ENCODE measurements around the gene CCR4. TPM values are rescaled to one million over a fixed set of nuclear protein-coding genes. Genes with fewer than 3 reads are reported as not detected.

CCR4 gene
- total and polyA plus RNA-seq, 2 of the 8 experiments (the other 6 are each of a cell fraction or from before 2014, with no cell fraction given), result 0.11 to 0.15 TPM

DNA sequence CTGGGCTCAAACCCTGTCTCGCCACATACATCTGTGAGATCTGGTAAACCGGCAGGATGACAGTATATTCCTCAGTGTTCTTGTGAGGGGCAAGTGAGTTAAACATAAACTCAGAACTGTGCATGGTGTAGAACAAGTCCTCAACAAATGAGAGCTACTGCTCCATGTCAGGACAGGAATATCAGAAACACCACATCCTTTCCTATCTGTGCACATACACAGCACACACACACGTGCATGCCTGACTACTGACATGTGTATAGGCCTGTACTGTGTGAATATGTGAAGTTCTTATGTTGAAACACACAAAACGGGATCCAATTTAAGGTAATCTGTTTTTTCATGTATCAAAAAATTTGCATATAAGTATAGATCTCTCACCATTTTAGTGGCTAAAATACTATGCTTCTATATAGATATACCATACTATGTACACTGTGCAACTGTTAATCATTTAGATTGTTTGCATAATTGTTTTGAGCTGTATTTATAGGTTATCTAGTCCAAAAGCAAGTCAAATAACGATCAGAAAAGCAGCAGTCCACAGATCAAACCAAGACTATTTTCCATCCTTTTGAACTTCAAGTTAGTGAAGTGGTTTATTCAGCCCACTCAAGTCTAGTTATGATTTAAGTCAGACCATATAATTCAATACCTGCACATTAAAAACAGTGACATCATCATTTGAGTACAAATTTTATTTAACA, 44.8 kb downstream of the CCR4 start:
- Histone ChIP-seq H3K9ac (replicated peaks in 1 of 4; ENCODE audit: extremely low read depth in 1 of 4, low read depth in 3 of 4, low read length in 3 of 4) (no peak overlapping the region), H2AK5ac (ENCODE audit: low read depth, low read length) (no peak overlapping the region; the same call in 1 of the 2 replicates), H2BK20ac (ENCODE audit: low read length) (no peak overlapping the region), H3K9me3 (ENCODE audit: insufficient read depth in 2 of 2, low read depth in 1 of 2, low read length in 1 of 2) (no peaks in the 10 kb centered on the region), H3K23me2 (ENCODE audit: low read depth, low read length) (no peaks in the 10 kb centered on the region), H2BK12ac (ENCODE audit: low read depth, low read length) (no peak overlapping the region), H3K4me1 (replicated peaks in 1 of 4; ENCODE audit: control insufficient read depth in 3 of 4, insufficient read depth in 4 of 4, low read length in 3 of 4) (no peaks in the 10 kb centered on the region), H3K79me1 (ENCODE audit: low read depth, low read length) (no peaks in the 10 kb centered on the region; the same call in 1 of the 2 replicates), H3K79me2 (ENCODE audit: control insufficient read depth in 1 of 2, insufficient read depth in 2 of 2, low read length in 2 of 2) (no peaks in the 10 kb centered on the region), H3K4me2 (ENCODE audit: insufficient read depth in 1 of 2, low read depth in 2 of 2, low read length in 2 of 2) (no peak overlapping the region), H4K91ac (replicated peaks; ENCODE audit: insufficient read length, low read length) (no peak overlapping the region), H2AFZ (ENCODE audit: low read length) (no peak overlapping the region), H3K4ac (replicated peaks; ENCODE audit: insufficient read length, low read depth, low read length) (no peak overlapping the region), H4K8ac (ENCODE audit: extremely low read depth, insufficient read depth, low read length) (no peak overlapping the region), H3K4me3 (ENCODE audit: extremely low read depth in 1 of 4, insufficient read depth in 2 of 4, low read depth in 3 of 4, low read length in 4 of 4) (no peak overlapping the region), H4K5ac (ENCODE audit: insufficient read length, low read depth, low read length) (no peak overlapping the region), H2BK15ac (ENCODE audit: low read length) (no peak overlapping the region), H3K56ac (replicated peaks; ENCODE audit: insufficient read length, low read depth, low read length) (no peak overlapping the region), H3K23ac (ENCODE audit: insufficient read length) (no peak overlapping the region), H3K18ac (ENCODE audit: extremely low read depth, low read length) (no peak overlapping the region), H3K36me3 (ENCODE audit: control insufficient read depth in 2 of 4, insufficient read depth in 4 of 4, low read length in 3 of 4) (no peaks in the 10 kb centered on the region), H2BK5ac (ENCODE audit: low read depth, low read length) (no peak overlapping the region), H3K27me3 (replicated peaks in 1 of 4; ENCODE audit: control insufficient read depth in 3 of 4, extremely low read depth in 1 of 4, insufficient read depth in 3 of 4, low read length in 3 of 4) (no peaks in the 10 kb centered on the region), H3K27ac (ENCODE audit: low read depth, low read length) (no peak overlapping the region), H3K14ac (ENCODE audit: insufficient read length) (no peak overlapping the region), H2BK120ac (replicated peaks; ENCODE audit: low read depth, low read length) (no peak overlapping the region), H4K20me1 (replicated peaks in 1 of 2; ENCODE audit: control insufficient read depth in 1 of 2, insufficient read depth in 2 of 2, low read length in 2 of 2) (no peaks in the 10 kb centered on the region)
- no peak for FAIRE-seq
- ChIA-PET POLR2A (ENCODE audit: partially characterized antibody) (no interaction called here), CTCF (ENCODE audit: partially characterized antibody) (interaction anchor here (1.0 kb wide), 1 partner anchor 28 kb away, joined by 3 read pairs; no protein-coding TSS in a partner anchor)
- no peak for DNase-seq (ENCODE audit: low read depth in 1 of 2, low spot score in 2 of 2)
- 89% methylated on average over 5 of the region's 5 CpGs; no CpG with 5 or more reads in 1 of the 2 experiments for WGBS, 2 experiments (ENCODE audit: extremely low coverage in 1 of 2, insufficient coverage in 1 of 2, insufficient read length in 1 of 2, insufficient replicate concordance in 2 of 2, low coverage in 1 of 2, low lambda C conversion rate in 2 of 2, missing lambda C conversion rate in 1 of 2)
- TF ChIP-seq, protein P1, sequence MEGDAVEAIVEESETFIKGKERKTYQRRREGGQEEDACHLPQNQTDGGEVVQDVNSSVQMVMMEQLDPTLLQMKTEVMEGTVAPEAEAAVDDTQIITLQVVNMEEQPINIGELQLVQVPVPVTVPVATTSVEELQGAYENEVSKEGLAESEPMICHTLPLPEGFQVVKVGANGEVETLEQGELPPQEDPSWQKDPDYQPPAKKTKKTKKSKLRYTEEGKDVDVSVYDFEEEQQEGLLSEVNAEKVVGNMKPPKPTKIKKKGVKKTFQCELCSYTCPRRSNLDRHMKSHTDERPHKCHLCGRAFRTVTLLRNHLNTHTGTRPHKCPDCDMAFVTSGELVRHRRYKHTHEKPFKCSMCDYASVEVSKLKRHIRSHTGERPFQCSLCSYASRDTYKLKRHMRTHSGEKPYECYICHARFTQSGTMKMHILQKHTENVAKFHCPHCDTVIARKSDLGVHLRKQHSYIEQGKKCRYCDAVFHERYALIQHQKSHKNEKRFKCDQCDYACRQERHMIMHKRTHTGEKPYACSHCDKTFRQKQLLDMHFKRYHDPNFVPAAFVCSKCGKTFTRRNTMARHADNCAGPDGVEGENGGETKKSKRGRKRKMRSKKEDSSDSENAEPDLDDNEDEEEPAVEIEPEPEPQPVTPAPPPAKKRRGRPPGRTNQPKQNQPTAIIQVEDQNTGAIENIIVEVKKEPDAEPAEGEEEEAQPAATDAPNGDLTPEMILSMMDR (IDR thresholded peaks at IDR 0.05; ENCODE audit: control extremely low read depth in 1 of 3, insufficient read depth in 1 of 3, low read depth in 1 of 3, low read length in 3 of 3), result no peak

Data from H1 (cell line).